Activated CD8-positive, alpha-beta memory T cell treated with anti-CD3 and anti-CD28 coated beads for 36 hours (primary cell): ENCODE results near the gene RGMB. TPM values are rescaled to one million over a fixed set of nuclear protein-coding genes. Genes with fewer than 3 reads are reported as not detected.

ENCODE experiments used
- total RNA-seq, 2 experiments: library from RNA; stranded (reverse); gene quantifications; one replicate each; pipeline ENCODE4 v1.2.3, GENCODE V29; 2021

RGMB gene
- total RNA-seq, 2 experiments from 2014 or later, result 4.1 to 4.4 TPM

Other genes starting within 250 kb of the RGMB start
- 10 to 100 TPM; 66.0 to 66.1 TPM for gene CHD1, start 155.3 kb downstream of the RGMB start, total RNA-seq